Measurements from ENCODE around the gene FAM187B.
"Not testable (repeated sequence)": the region's sequence is repeated elsewhere in the genome, so short reads cannot be mapped to it uniquely, and the experiment has no call there.

Gene FAM187B

DNA sequence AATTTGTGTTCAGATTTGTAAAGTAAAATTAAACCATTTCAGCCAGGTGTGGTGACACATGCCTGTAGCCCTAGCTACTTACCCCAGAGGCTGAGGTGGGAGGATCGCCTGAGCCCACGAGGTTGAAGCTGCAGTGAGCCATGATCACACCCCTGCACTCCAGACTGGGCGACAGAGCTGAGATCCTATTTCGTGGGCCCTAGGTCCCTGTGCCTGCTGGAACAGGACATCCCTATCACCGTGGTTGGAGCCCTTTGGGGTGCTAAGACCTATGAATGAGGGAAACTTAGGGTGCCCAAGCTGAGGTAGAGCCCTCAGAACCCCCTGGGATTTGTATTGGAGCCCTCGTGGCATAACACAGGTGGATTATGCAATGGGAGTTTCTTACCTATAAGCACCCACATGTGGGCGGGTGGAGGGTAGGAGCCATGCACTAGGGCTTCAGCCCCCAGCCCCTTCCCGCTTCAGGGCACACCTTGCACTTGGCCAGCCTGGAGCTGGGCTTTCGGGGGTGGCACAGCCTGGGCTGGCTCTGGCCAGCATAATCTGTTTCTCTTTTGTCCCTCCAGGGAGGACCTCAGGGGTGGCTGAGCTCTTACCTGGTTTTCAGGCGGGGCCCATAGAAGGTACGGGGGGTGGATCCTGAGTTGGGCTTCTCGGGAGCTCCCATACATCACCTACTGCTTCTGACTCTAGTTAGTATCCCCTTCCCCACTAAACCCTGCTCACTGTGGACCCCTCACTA is 33.0 kb upstream of the FAM187B start:
- no peak for DNase-seq

DNA sequence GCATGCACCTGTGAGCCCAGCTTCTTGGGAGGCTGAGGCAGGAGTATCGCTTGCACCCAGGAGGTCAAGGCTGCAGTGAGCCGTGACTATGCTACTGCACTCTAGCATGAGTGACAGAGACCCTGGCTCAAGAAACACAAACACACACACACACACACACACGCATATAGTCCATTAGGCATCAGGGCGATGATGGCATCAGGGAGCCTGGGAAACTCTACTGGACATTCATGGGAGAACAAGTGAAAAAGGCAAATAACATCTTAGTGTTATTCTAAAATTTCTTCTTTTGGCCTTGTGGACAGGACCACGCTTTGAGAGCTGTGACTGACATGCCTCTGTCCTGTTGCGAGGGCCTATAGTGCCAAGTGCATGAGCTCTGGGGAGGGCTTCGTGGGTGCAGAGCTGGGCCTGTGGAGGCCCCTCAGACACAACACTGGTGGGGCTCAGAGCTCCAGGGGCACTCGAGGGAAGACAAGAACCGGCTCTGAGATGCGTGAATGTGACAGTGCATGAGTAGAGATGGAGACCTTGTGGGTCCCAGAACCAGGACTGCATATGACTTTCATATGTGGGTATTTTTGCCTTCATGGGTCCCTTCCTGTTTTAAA is 32.3 kb upstream of the FAM187B start:
- no peak for DNase-seq

DNA sequence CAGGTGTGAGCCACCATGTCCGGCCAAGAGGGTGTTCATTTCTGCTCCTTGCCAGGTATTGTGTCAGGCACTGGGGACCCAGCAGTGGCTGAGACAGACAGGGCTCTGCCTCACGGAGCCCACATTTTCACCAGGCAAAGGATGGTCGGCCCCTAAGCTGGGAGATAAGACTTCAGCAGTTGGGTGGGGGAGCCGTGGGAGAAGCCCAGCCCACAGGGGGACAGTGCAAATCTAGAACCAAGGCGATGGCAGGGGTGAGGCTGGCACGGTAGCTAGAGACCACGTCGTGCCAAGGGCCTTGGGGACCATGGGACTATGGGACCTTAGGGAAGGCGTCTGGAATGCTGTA is 28.5 kb upstream of the FAM187B start:
- DNase-seq, result no peak

DNA sequence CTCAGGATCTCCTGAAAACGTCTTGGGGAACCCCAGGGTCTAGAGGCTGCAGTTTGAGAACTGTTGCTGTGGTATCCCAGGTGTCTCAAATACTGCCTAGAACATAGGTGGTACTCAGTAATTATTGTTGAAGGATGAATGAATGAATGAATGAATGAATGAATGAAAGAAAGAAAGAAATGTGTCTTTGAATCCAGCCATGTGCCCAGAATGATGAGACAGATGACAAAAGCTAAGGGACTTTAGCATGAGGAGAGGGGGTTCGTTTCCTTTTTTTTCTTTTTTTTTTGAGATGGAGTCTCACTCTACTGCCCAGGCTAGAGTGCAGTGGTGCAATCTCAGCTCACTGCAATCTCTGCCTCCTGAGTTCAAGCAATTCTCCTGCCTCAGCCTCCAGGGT is 28.0 kb upstream of the FAM187B start:
- no peak for DNase-seq

DNA sequence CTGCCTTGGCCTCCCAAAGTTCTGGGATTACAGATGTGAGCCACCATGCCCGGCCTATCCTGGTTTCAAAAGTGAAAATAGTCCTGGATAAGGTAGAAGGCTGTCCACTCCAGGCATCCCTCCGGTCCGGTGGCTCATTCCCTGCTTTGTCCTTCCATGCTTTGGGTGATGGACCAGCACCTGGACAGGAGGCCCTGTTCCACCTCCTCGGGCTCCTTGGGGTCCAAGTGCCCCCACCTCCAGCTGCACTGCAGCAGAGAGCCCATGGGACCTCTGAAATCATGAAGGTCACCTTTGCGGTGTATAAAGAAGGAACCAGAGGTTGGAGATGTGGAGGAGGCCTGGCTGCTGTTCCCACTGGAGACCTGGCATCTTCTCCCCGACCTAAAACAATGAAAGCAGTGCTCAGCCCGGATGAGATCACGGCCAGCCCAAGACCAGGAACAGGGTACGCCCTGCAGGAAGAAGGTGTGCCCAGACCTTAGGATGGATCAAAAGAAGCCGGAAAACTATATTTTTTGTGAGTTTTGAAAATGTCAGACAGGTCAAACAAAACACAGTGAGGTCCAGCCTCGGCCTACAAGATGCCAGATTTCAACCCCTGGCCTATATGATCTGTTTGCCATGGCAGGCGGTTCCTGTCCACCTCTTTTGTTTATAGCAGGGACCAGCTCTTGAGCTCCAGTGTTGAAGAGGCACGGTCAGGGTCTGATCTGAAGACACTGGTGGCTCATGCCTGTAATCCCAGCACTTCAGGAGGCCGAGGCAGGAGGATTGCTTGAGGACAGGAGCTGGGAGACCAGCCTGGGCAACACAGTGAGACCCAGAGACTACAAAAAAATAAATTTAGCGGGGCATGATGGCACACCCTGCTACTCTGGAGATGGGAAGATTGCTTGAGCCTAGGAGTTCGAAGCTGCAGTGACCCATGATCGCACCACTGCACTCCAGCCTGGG is 26.1 kb upstream of the FAM187B start:
- no peak for DNase-seq

DNA sequence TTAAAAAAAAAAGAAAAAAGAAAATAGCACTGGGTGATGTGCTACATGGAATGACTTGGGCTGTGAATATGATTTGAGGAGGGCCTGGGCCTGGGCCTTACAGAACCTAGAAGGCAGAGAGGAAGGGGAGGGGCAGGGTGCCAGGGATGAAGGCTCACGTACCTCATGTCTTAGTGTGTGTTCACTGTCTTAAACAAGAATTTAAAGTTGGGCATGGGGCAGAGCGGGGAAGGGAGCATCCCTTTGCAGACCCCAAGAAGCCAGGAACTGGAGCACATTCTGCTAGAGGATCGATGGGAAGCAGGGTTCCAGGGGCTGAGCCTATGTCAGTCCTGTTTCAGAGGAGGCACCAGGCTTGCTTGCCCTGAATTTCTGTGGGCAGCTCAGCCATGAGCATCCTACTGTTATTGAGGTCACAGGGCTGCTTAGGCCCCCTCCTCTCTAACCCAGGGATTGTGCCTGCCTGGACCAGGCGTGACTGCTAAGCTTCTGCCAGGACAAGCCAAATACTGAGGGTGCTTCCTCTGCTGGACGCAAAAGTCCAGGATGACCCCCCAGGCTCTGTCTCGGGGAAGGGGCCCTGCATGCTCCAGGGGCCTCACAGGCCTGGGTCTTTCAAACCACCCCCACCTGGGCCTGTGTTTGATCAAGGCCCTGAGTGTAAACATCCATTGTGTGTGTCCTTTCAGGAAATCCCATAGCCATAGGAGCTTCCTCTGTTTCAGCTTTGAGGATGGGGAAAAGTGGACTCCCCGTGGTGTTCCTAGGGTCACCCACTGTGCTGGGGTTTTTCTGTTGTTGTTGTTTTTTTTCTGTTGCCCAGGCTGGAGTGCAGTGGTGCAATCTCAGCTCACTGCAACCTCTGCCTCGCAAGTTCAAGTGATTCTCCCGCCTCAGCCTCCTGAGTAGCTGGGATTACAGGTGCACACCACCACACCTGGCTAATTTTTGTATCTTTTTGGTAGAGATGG is 25.1 kb upstream of the FAM187B start:
- peak; percentile 63 for DNase-seq

DNA sequence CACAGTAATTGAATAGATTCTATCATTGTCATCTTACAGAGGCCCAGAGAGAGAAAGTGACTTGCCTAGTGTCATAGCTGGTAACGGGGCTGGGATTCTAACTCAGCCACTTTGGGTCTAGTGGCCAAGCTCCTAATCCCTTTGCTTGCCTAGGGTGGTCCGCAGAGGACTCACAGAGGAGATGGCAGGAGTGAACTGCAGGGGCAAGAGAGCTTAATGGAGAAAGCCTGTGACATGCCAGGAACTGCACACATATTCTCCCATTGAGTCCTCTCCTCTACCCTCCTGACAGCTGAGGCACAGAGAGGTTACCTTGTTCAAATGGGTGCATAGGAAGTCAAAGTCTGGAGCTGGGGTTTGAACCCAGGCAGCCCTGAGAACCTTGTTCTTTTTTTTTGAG is 22.9 kb upstream of the FAM187B start:
- no peak for DNase-seq

DNA sequence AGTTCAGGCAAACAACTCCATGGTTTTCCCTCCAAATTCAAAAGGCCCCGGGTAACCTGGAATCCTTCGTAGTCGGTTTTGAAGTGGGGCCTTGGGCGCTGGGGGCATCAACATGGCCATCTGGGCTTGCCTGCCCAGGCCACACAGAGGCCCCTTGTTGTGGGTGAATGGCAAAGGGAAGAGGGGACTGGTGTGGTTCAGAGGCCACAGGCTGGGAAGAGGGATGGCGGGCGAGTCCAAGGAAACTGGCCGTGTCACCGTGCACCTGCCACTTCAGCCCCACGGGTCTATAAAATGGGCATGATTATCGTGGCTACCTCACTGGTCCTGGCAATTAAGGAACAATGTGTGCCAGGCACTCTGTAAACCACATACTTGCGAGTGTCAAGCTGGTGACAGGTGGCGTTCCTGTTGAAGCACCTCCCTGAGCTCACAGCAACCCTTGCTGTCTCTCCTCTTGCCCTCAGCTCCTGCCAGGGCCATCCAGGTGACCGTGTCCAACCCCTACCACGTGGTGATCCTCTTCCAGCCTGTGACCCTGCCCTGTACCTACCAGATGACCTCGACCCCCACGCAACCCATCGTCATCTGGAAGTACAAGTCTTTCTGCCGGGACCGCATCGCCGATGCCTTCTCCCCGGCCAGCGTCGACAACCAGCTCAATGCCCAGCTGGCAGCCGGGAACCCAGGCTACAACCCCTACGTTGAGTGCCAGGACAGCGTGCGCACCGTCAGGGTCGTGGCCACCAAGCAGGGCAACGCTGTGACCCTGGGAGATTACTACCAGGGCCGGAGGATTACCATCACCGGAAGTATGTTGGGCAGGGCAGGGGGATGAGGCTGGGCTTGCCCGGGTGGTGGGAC is 21.5 kb upstream of the FAM187B start:
- no peak for DNase-seq

DNA sequence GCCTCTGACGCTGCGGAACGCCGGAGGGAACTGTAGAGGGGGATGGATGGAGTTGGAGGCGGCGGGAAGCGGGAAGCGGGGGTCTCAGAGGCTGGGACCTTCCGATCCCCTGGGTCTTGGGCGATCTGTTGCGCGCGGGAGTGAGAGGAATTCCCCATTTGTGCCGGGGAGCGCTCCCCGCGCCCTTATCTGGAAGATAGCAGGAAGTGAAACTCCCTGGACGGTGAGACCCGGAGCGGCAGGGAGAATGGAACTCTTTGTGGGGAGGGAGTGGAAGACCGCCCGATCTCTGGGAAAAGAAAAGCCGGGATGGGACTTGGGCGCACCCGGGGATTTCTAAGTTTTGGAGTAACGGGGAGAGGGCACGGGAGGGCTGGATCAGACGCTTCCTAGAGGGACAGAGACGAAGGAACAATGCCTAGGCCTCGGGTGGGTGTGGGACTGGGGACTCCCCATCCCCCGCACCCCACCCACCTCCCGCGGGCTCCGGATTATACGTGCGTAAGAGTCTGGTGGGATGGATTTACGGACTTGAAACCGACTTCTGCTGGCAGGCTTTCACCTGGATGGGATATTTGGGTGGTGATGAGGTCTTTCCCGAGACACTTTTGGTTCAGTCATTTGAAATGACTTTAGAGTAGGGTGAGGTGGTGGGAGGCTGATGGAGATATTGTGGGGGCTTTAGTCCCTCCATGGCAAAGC is 20.8 kb upstream of the FAM187B start:
- no peak for DNase-seq

DNA sequence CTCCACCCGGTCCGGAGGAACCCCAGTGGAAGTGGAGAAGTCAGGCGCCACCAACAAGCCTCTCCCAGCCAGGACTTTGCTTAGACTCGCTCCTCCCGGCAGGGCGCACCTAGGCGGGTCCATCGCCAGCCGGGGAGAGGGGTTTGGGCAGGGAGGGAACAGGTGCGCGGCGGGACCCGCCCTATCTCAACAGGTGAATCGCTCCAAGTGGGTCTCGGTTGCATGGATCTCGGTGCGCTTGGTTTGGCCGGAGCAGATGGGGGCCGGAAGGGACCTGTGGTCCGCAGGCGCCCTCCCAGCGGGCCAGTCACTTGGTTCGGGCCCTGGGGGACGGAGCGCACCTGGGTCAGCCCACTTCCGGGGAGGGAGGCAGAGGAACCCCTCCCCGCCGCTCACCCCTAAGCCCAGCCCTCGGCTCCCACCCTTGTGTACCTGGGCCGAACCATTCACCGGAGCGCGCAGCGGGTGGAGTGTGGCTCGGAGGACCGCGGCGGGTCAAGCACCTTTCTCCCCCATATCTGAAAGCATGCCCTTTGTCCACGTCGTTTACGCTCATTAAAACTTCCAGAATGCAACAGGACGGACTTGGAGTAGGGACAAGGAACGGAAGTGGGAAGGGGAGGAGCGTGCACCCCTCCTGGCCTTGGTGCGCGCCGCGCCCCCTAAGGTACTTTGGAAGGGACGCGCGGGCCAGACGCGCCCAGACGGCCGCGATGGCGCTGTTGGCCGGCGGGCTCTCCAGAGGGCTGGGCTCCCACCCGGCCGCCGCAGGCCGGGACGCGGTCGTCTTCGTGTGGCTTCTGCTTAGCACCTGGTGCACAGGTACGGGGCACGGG is 20.0 kb upstream of the FAM187B start, which contains the start of gene LSR:
Gene LSR (plus strand): TSS at position 693 of the 836 bp plus-strand sequence. CDS start 21 bp downstream, at position 714.
- peak; percentile 96 for DNase-seq

DNA sequence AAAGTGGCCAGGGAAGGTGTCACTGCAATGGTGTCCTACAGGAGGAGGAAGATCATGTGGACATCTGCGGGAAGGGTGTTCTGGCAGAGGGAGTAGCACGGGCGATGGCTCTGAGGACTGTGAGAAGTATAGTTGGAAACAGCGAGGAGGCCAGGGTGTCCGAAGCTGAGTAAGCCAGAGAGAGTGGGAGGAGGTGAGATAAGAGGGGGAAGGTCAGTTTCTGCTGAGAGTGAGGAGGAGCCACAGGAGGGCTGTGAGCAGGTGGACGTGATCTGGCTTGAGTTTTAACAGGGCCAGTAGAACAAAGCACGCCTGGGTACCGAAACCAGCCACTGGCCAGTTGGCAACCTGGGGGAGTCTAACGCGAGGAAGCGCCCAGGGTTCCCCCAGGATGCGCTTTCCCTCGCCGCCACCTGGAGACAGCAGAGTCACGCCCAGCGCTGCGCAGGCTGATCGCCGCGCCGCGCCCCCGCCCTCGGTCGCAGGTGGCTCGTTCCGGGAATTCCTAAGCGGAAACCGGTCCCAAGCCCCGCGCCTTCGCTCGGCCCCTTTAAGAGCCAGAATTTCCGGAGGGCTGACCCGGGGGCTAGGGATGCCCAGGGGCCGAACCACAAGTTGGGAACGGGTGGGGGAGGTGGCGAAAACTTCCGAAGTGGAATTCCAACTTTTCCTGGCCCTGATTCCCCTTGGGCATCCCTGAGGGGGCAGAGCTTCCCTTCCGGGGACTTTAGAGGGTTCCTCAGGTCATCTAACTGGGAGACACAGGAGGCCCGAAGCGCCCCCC is 19.2 kb upstream of the FAM187B start:
- peak; percentile 96 for DNase-seq

DNA sequence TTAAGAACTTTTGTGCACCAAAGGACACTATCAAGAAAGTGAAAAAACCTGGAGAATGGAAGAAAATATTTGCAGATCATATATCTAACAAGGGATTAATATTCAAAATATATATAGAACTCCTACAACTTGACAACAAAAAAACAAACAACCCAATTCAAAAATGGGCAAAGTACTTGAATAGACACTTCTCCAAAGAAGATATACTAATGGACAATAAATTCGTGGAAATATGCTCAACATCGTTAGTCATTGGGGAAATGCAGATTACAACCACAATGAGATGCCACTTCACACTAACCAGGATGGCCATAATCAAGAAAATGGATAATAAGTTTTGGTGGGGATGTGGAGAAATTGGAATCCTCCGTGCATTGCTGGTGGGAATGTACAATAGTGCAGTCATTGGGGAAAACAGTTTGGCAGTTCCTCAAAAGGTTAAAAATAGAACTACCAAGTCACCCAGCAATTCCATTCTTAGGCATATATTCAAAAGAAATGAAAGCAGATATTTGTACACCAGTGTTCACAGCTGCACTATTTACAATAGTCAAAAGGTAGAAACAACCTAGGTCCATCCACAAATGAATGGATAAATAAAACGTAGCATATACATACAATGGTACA is 18.0 kb upstream of the FAM187B start:
- DNase-seq, result no peak

DNA sequence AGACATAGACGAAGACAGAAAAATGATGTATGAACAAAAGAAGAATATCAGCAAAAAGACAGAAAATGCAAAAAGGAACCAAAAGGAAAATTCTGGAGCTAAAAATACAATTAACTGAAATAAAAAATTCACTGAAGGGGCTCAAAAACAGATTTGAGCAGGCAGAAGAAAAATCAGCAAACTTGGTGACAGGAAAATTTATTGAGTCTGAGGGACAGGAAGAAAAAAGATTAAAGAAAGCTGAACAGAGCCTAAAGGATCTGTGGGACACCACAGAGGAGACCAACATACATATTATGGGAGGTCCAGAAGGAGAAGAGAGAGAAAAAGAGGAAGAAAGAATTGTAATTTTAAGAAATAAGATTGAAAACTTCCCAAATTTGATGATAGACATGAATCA is 12.9 kb upstream of the FAM187B start:
- DNase-seq, result no peak

DNA sequence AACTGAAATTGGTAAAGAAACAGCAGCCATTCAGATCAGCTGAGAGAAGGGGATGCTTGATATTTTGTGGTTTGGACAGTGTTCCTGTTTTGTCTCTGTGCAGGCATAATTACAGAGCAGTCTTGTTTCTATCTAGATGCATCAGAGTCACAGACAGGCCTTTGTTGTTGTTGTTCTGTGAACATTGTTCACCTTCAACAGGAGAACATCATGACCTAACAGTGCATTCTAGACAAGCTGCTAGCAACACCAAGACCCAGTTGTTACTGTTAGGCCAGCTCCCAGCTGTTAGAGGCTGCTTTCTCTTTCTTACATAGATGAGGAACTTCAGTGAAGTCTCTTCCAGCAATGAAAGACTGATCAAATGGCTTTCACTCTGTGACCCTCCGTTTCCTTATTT is 11.8 kb upstream of the FAM187B start:
- no peak for DNase-seq

DNA sequence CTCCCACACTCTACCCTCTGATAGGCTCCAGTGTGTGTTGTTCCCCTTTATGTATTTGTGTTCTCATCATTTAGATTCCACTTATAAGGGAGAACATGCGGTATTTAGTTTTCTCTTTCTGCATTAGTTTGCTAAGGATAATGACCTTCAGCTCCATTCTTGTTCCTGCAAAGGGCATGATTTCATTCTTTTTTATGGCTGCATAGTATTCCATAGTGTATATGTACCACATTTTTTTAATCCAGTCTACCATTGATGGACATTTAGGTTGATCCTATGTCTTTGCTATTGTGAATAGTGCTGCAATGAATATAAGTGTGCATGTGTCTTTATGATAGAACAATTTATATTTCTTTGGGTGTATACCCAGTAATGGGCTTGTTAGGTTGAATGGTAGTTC is 11.1 kb upstream of the FAM187B start:
- not testable (repeated sequence) for DNase-seq

DNA sequence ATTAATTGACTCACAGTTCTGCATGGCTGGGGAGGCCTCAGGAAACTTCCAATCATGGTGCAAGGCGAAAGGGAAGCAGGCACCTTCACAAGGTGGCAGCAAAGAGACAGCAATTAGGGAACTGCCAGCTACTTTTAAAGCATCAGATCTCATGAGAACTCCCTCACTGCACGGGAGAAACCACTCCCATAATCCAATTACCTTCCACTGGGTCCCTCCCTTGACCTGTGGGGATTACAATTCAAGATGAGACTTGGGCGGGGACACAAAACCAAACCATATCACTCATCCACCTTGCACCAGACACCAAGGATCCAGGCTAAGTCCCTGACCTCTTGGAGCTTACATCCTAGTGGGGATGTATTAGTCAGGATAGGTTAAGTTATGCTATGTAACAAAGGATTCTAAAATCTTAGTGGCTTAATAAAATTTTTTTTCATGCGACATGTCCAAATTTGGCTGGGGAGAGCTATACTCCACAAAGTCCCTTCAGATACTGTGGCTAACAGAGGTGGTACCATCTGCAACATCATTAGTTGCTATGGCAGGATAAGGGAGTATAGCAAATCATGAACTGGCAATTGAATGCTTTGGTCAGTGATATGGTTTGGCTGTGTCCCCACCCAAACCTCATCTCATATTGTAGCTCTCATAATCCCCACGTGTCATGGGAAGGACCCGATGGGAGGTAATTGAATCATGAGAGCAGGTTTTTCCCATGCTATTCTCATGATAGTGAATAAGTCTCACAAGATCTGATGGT is 8.3 kb upstream of the FAM187B start:
- DNase-seq, result no peak

DNA sequence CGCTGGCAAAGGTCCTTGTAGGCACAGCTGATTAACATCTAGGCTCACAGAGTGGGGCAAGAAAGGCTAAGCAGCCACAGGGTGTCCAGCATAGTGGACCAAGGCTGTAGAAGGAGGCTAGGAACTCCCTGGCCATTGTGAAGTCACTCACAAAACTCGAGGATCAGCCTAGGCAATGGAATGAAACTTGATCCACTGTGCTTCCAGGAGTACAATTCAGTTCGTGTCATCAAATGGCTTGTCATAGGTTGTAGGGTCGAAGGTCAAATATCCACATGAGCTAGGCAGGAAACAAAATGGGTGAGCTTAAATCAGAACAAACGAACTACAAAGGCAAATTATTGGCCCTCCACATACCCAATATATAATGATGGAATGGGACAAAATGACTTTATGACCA is 4.4 kb upstream of the FAM187B start:
- no peak for DNase-seq
